ENCODE measurements around the gene ZNF37A. TPM values are rescaled to one million over a fixed set of nuclear protein-coding genes. Genes with fewer than 3 reads are reported as not detected.

The ZNF37A gene
- total RNA-seq, 3 donors from 2014 or later, result 14.2 to 32.1 (median 21.3) TPM

GRCh38 chr10:38184477-38184876, 90.3 kb downstream of the ZNF37A start:
- no peak overlapping the region for H3K4me3 ChIP-seq
- no peak for TF ChIP-seq CTCF (IDR thresholded peaks at IDR 0.05)
- TF ChIP-seq POLR2A (IDR thresholded peaks at IDR 0.05), result no peak
- TF ChIP-seq POLR2AphosphoS5 (IDR thresholded peaks at IDR 0.05), result no peak
- no peak for DNase-seq (ENCODE audit: low spot score in 2 of 2)
- no peaks in the 10 kb centered on the region for H3K4me1 ChIP-seq
- no peaks in the 10 kb centered on the region for H3K27me3 ChIP-seq
- no peaks in the 10 kb centered on the region for H3K36me3 ChIP-seq
- peaks cover 0 to 10% of the 10 kb centered on the region in 2 donors for H3K9me3 ChIP-seq
- H3K27ac ChIP-seq, result no peak overlapping the region
- intact Hi-C loops (cut with DNase I; ENCODE audit: low total_unique reads), result no loop called here

Other genes starting within 250 kb of the ZNF37A start
- gene ZNF248, start 236.7 kb upstream of the ZNF37A start, total RNA-seq, result 10 to 100 TPM; 11.0 to 29.6 (median 19.7) TPM
- gene ZNF25, start 117.7 kb upstream of the ZNF37A start, total RNA-seq, result 10 to 100 TPM; 13.8 to 23.4 (median 16.0) TPM
- gene ZNF33A, start 83.7 kb upstream of the ZNF37A start, total RNA-seq, result 10 to 100 TPM; 25.4 to 73.6 (median 34.7) TPM